HG02623 (cell line): ENCODE results near the gene NFASC.

Source experiments
- ATAC-seq: cut with Tn5 transposase; IDR thresholded peaks from one replicate; pipeline ENCODE4 v1.9.1; 2021; ENCODE audit warnings: moderate library complexity; ENCODE audit not compliant: unreplicated experiment

NFASC gene

DNA sequence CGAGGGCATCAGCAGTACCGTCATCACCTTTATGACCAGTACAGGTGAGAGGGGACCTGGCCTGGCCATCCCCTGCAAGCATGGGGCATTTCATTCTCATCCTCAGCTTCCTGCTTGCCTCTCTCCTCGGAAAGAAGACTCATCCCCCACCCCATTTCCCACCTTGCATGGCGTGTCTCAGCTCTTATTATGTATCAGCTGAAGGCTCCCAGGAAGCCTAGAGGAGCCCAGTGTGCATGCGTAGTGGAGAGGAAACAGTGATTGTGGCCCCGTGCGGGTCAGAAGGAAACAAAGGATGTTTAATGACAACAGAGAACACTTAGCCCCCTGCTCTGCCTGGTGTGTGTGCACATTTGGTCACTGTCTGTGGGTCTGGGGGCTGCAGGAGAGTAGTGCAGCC lies 132.0 kb downstream of the NFASC start:
- no peak for ATAC-seq

DNA sequence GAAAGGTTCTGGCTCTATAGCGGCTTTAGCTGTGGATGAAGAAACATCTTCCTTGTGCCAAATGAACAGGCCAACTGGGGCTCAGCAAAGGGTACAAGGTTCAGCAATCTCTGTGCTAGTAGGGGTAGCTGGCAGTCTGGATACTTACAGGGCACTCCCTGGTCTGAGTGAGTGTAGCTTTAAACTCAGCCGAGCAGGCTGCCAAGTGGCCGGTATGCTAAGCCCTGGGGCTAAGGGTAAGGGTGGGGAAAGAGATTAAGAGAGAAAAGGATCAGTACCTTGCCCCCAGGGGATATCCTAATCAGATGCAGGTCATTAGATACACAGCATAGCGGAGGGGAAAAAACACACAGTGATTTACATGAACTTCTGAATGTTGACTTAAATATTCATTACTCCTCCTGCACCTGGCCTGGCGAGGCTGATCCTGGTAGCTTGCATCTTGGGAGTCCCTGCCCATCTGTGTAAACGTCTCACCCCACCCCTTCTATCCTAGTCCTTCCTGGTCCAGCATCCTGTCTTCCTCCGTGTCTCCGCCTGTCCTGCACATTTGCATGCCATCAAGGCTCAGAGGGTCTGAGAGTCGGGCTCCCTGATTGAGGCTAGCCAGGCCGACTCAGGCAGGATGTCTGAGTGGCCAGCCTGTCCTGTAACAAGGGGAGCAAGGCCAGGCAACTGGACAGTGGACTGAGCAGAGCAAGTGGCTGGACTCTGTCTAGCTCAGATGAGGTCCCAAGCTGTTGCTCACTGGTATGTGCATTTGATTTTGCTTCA lies 132.9 kb downstream of the NFASC start:
- ATAC-seq: no peak

DNA sequence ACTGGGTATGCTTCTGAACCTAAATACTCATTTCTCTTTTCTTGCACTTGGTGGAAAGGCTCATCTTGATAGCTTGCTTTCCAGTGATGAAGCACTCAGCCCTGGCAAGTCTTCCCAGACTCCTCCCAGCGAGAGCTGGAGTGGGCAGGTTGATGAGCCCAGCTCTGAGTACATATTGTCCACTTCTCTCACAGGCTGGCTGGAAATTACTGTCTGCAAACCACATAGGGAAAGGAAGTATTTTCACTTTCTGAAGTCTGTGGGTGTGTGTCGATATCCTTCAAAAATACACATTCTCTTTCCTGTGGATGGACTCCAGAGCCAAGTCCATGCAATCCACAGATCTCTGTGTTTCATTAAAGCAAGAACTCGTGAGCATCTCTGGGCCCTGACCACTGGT lies 133.7 kb downstream of the NFASC start:
- no peak for ATAC-seq

DNA sequence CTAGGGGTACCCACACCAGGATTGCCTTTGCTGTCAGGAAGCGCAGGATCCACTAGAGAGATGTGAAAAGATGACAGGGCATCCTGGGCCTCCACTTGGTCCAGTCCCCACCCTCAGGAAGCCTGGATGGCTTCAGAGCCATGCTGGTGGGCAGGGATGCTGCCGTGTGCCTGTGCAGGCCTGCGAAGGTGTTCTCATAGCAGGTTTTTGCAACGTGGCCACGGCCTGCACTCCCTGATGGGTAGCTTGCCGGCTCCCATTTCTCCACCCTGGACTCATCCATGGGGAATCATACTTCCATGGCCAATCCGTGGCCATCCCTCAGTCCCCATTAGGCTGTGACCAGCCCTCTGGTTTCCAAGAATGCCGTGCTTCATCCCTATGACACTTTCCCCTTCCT lies 138.2 kb downstream of the NFASC start:
- ATAC-seq: no peak

DNA sequence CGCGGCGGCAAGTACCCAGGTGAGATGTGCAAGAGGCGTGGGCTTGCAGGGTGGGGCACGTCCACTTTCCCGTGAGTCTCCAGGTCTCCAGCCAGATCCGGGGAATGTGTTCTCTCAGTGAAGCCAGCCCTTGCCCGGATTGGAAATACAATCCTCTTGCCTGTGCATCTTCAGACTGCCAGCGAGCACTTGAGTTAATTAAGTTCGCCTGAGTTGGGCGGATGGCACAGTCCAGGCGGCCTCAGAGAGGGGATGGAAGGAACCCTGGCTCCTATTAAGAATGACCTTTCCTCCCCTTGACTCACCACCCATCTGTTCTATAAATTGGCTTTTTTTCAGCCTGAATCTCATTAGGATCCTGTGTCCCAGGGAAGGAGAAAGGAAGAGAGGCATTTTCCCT lies 139.0 kb downstream of the NFASC start:
- ATAC-seq: no peak

DNA sequence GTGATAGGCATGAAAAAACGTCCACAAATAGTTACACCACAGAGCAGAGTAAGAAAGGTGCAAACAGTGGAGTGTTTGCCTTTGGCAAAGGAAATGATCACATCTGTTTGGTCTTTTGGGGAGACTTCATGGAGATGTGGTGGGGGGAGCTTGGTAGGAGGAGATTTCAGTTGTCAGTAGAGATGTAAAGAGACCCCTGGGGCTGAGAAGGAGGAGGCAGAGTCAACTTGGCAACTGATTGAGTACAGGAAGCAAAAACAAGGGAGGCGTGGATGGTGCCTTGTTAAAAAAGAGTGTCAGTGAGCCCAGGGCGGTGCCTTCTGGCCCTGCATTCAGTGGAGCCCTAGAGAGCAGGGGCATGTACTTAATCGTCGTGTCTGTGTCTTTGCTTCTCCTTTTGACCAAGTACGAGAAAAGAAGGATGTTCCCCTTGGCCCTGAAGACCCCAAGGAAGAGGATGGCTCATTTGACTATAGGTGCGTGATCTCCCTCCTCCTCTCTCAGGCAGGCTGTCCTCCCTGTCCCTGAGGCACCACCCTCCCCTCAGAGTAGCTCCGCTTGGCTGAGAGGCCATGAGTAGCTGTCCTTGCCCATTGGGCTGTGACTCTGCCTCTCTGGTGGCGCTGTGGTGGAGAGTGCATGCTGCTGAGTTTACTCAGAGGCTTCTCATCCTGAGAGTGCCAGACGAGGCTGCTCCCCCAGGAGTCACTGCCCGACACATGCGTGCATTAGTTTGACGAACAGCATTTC lies 141.9 kb downstream of the NFASC start:
- no peak for ATAC-seq

DNA sequence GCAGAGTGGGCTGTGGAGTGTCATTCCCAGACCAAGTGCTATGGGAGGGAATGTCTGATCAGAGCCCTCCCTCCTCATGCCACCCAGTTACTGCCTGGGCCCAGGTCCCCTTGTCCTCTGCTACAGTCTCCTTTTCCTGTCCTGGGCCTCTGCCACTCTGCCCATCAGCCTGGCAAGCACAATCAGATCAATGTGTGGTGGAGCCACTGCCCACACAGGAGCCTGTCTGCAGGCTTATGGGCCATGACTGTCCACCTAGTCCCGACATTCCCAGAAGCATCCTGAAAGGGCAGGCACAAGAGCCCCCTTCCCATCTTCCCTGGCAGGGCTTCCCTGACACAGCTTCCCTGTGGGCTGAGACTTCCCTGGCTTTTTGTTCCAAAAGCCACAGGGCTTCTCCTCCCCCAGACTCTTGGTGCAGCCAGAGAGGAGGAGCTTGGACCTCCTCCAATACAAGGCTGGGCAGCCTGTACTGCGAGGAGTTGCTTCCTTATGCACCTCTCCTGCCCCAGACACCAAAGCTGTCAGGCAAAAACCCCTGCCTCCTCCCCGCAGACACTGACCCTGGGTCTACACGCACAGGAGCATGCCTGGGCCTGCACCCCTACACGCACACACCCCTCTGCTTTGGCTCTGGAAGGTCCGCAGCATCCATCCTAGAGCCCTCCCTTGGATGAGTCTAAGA lies 143.2 kb downstream of the NFASC start:
- ATAC-seq: no peak

DNA sequence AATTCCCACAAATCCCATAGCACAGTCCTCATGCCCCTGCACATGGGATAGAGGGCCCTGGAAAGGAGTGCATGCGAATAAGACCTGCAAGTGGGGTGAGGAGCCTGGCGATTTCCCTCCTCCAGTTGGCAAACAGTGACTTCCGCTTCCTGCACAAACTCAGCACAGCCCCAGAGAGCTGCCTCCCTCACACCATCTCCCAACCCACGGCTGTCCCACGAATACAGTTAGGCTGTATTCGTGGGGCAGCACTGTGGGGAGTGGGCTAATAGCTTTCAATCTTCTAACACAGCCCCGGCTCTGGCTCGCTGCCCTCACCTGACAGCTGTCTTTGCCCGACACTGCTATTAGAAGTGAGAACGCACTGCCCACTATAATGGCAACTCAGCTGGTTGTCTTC lies 144.1 kb downstream of the NFASC start:
- ATAC-seq: no peak

DNA sequence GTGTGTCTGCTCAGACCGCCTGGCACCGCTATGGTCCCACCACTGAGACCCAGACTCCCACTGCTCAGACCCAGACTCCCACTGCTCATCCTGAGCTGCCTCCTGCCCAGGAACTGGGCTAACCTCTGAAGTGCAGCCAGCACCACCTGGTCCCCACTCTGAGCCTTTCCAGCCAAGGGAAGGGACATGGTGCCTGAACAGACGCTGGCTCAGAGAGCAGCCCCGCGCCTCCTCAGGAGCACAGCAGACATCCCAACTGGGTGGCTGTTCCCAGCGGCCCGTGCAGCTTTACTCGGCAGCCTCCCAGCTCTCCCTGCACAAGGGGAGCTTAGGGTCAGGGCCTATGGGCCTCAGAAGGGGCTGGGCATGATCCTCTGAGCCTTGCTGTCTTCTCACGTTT lies 144.6 kb downstream of the NFASC start:
- ATAC-seq: no peak

DNA sequence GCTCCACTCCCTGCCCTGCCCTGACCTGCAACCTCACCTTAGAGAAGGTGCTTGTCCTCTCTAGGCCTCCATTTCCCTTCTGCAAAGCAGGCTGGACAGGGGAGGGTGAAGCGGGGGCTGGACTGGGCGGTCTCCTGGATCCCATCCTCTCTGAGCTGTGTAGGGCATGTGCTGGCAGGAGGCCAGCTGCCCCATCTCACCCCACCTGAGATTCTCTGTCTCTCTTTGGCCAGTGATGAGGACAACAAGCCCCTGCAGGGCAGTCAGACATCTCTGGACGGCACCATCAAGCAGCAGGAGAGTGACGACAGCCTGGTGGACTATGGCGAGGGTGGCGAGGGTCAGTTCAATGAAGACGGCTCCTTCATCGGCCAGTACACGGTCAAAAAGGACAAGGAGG lies 145.4 kb downstream of the NFASC start:
- ATAC-seq: no peak

DNA sequence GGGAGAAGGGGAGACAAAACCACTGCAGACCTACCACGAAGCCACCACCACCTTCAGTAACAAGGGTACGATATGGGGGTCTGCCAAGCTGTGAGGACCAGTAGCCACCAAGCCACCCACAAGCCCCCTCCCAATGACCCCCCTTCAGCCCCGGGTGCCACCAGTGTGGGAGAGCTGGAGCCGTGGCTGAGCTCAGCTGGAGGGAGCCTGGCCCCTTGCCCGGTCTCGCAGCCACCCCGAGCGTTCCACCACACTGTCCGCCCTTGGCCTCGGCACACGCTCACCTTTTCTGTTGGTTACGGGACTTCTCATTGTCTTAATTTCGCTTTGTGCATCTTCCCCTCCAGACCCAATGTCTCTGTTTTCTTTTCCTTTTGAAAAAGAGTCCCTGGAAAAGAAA lies 145.9 kb downstream of the NFASC start:
- ATAC-seq: no peak

DNA sequence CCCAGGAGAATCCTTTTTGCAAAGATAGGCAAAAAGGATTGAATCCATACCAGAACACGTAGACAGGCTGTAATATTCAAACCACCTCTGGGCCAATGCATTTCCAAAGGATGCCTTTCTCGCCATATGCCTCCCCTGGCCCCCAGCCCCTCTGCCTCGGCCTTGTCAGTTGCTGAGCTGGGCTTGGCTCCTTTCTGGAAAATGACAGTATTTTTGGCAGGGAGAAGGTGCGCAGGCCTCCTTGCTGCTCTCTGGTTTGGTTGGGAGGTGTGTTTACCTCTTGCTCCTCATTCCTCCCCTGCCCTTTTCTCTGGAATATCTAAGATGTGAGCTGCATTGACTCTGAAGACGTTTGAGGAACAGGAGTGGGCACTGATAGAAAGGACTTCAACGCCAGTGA lies 146.3 kb downstream of the NFASC start:
- ATAC-seq: no peak

DNA sequence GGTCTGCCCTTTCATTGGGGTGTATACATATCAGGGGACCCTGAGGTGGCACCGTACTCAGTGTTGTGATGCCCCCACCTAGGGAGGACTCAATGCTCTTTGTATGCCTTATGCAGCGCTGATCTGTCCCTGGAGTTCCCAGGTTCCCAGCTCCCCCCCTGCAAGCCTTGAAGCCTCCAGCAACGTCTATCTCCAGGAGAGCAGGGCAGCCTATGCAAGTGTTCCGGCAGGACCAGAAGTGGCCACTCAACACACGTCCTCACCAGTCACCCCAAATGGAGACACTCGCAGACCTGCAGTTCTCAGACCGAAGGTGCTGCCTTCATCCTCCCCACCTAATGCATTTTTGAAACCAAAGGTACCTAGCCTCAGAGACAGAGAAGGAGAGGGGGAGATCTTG lies 147.1 kb downstream of the NFASC start:
- no peak for ATAC-seq

DNA sequence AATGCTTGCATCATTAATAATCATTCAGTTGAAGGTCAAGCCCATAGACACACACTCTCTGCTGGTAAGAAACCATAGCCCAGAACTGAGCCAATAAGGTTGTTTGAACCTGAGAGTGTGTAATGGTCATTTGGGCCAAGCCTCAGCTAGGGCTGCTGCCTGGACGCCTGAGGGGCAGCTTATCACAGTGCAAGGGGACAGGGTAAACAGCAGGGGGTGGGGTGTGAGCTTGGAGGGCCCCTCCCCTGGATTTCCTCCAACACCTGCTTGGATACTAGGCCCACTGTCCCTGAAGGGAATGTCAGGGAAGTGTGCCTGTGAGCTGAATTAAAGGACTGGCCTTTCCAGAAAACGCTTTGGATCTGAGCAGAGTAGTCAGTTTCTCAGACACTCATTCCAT lies 147.7 kb downstream of the NFASC start:
- ATAC-seq: no peak

DNA sequence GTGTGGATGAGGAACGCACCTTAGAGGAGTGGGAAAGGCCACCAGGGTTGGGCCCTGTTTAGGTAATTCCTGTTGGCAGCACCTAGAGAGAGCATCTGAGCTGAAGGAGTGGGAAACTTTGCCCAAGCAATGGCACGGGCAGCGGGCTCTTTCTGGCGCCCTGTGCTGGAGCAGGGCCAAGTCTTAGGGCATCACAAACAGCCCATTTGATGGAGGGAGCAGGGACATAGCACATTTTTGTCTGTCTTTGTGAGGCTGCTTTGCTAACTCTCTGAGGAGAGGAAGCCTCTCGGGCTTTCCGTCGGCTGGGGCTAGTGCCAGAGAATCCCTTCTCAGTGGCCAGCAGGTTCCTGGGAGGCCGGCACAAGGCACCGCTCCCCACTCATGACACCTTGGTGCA lies 149.8 kb downstream of the NFASC start:
- ATAC-seq: no peak

DNA sequence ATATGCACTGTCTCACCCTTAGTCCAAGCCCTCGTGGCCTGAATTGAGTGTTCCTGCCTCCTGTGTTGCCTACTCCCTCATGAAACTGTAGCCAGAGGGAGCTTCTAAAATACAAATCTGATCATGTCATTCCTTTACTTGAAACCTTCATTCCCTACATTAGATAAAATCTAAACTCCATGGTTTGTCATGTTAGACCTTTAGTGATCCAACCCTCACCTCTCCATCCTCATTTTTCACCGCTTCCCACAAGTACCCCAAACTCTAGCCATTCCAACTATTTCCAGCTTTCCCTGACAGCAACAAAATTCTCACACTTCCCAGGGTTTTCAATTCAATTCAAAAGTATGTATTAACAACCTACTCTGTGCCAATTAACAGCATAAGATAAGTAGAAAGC lies 154.0 kb downstream of the NFASC start:
- ATAC-seq: no peak

DNA sequence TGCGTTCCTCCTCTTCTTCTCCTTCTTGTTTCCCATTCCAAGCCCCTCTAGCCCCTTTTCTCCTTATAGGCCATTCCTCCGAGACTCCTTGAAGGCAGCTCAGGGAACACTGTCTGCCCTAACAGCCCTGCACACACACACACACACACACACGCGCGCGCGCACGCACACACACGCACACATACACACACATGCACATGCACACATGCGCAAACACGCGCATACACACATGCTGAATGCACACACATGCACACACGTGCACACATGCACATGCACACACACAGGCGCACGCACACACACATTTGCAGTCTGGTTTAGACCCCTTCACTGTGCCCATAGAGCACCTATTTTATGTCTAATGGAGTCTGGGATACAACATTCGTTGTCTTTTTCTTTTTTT lies 154.6 kb downstream of the NFASC start:
- no peak for ATAC-seq

DNA sequence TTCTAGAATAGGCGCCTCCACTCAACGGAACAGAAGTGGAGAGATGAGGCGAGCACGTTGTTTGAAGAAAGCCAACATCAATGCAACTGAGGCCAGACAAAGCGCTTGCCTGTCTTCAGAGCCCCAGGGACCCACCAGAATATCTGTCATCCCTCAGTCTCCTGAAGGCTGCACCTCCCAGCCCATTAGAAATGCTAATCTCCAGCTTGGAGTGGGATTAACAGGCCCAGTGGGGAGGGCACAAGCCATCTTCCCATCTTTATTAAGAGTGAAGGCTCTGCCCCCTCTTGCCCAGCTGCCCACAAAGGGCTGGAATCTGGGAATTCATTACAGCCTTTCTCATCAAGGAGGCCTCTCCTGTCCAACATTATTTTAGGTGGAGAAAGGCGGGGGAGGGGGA lies 155.5 kb downstream of the NFASC start:
- ATAC-seq: no peak

DNA sequence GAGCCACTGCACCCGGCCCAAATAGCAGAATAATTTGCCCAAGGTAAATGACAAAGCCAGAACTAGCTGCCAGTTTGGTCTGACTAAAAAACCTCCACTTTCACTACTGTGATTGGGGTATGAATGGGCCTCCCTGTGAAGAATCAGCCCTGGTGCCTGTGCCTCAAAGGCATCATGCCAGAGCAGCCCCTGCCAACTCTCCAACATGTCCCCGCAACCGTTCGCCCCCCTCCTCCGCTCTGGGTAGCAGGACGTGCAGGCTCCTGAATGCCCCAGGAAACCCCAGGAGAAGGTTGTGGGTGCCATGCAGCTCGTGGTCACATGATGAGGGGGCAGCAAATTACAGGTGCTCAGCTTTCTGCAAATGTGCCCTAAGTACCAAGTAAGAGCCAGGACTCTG lies 157.7 kb downstream of the NFASC start:
- no peak for ATAC-seq

DNA sequence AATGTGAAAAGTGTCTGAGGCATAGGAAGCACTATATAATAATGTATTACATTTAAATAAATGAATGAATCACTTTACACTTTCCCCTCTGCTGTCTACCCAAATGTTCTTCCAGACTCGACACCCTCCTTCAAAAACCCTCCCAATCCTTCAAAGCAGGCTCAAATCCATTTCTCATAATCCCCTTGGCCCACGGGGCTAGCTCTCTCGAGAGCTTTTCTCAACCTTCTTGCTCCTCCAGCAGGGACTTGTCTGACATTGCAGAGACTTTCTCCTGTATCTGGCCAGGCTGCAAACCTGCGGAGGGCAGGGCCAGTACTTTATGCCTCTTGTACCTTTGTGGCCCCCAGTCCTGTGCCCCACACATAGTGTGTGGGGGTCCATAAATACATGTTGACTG lies 158.3 kb downstream of the NFASC start:
- ATAC-seq: no peak

DNA sequence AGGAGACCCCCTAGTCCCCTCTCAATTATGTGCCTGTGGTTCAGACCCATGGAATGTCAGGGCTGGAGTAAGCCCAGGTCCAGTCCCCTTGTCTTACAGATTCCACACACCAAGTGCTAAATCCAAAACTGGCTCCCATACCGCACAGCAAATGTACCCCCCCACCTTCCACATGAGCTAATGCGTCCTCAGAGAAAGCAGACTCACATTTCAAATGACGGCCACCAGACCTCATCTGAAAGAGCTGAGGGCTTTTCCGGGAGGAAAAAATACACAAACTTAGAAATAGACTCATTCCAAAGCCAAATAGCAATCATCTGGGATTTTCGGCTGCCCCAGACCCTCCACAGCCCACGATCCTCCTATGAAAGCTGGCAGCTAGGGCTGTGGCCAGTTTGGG lies 159.6 kb downstream of the NFASC start:
- no peak for ATAC-seq

DNA sequence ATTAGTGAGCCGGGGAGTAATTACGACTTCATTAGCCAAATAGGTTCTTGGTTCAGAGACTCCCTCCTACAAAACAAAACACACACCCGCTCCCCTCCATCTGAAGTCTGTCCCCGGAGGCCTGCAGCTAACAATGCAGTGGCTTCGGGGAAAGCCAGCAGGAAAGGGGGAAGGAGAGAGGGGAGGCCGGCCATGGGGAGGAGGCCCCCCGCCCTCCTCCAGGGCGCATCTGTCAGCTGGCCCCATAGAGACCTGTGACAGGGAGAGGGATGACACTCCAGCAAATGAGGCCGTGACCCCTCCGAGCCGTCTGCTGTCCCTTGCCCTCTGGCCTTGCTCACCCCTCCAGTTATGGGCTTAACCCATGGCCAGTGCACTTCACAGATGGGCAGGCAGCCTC lies 160.2 kb downstream of the NFASC start:
- no peak for ATAC-seq
